Stimulated activated CD4-positive, alpha-beta T cell treated with anti-CD3 and anti-CD28 coated beads, Interleukin-4, amount 100 ng/mL, for 48 hours (primary cell): ENCODE measurements around the gene MYOD1.

Experiments
- DNase-seq, 2 donors: peaks; one replicate each; pipeline ENCODE4 v3.0.0-alpha.2; 2020; ENCODE audit warnings: low read depth in 2 of 2

MYOD1 gene

DNA sequence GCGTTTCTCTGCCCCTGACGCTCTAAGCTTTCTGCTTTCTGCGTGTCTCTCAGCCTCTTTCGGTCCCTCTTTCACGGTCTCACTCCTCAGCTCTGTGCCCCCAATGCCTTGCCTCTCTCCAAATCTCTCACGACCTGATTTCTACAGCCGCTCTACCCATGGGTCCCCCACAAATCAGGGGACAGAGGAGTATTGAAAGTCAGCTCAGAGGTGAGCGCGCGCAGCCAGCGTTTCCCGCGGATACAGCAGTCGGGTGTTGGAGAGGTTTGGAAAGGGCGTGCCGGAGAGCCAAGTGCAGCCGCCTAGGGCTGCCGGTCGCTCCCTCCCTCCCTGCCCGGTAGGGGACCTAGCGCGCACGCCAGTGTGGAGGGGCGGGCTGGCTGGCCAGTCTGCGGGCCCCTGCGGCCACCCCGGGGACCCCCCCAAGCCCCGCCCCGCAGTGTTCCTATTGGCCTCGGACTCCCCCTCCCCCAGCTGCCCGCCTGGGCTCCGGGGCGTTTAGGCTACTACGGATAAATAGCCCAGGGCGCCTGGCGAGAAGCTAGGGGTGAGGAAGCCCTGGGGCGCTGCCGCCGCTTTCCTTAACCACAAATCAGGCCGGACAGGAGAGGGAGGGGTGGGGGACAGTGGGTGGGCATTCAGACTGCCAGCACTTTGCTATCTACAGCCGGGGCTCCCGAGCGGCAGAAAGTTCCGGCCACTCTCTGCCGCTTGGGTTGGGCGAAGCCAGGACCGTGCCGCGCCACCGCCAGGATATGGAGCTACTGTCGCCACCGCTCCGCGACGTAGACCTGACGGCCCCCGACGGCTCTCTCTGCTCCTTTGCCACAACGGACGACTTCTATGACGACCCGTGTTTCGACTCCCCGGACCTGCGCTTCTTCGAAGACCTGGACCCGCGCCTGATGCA lies at the start of gene MYOD1:
Gene MYOD1 (plus strand): TSS at position 544 of the 910 bp plus-strand sequence. CDS start 212 bp downstream, at position 756.
- DNase-seq = no peak

DNA sequence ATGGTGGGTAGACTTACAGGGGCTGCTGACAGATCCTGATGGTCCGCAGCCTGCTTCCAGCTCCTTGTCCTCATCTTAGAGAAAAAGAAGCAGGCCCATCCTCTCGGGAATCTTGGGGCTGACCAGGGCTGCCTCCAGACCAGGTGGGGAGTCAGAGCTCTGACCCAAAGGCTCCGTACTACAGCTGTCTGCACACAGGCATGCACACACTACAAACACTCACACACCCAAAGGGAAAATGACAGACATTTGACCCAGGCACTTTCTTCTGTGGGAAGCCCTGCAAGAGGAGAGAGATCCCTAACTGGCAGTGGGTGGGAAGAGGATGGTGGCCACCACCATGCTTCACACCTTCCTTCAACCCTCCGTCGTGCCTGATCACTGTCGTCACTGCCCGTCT lies 46.9 kb upstream of the MYOD1 start:
- no peak for DNase-seq

DNA sequence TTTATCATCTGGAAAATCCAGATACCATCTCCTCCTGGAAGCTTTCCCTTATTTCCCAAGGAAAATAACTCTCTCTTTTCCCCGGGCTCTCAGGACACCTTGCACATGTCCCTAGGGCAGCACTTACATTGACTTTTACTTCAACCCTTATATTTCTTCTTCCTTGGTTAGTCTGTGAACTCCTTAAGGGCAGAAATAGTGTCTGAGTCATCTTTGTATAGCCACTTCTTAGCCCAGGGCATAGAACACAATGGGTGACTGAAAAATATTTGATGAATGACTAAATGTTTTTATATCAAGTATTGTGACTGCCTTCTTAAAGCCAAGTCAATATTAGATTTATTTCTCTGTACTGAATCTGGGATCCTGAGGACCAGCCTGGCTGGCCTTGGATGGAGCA lies 45.4 kb upstream of the MYOD1 start:
- DNase-seq = no peak

DNA sequence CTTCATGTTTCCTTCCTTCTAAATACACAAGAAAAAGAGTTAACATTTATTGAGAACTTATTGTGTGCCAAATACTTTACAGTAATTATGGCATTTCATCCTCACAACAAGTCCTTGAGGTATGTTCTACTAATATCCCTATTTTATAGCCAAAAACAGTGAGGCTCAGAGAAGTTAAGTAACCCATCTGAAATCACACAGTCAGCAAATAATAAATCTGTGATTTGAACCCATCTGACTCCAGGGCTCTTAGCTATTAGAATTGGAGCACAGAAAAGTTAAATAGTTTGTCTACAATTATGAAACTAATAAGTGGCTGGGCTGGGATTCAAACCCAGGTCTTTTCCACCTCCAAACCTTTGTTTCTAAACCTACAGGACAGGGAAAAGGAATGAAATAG lies 36.5 kb upstream of the MYOD1 start:
- no peak for DNase-seq

DNA sequence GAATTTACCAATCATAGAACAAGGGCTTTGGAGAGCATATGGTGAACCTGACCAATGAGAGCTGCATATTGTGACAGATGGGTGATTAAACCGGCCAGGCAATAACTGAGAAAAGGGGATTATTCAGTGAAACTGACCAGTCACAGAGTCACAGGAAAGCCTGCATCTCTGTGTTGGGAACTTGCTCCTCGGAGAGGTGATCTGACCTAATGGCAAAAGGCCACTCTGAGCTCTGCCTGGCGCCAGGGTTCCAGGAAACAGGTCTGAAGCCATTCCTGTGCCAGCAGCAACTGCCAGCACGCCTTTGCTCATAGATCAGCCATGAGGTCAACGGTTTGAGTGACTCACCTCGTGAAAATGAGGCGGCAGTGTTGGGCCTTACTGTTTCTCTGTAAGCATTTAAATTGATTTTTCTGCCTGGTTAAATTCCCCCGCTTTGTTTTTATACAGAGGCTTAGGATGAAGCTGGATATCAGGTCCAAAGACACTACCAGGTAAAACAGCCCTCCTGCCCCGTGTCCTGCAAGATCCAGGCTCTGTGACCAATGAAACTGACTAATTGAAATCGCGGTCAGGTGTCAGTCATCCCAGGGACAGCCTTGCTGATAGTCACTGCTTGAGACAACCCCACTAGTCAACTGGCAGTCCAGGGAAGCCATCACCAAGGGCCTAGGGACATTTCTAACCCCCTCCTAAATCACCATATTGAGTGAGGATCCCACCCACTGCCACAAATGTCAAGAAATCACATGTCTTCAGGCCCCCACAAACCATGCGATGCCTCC lies 35.8 kb upstream of the MYOD1 start:
- DNase-seq = no peak

DNA sequence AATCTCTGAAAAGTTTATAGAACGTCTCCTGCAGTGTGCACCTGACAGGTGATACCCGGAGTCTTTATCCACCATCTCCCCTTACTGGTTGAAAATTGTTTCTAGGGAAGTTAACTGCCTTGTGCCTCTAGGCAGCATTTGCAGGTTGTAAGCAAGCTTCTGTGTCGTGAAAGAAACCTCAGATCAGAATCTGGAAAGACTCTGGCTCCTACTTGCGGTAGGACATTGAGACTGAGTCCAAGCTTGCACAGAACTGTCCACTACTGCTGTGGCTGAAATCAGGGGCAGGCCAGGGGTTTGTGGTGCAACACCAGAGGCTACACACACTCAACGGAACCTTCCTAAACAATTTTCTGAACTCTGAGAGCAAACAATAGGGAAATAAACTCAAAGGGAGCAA lies 34.8 kb upstream of the MYOD1 start:
- no peak for DNase-seq

DNA sequence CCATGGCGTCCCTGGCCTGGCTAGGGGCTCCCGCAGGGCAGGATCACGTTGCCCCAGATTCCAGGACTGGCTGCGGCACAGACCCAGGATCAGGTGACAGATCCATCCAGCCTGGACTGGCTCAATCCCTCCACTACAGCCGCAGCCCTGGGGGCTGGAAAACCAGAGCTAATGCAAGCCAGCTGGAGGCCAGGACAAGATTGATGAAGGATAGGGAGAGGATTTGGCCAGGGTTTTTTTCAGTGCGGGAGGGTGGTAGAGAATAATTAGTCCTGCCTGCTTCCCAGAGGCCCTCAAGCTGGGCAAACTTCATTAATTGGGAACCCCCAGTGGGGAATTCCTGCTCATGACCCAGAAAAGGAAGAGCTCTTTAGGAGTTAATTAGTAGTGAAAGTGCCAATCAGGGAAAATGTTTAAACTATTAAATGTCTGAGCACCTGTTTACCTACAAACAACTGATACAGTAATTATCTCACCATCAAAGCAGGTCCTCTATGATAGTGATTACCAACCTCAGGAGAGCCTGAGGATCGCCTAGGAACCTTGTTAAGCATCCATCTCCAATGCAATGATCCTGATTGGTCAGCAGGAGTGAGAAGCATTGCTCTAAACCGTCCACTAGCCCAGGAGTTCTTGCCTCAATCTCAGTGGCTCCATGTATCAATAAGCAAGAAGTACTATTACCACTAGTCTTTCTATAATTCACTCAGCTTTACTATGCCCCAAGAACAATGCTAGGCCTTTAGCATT lies 33.0 kb upstream of the MYOD1 start:
- DNase-seq = no peak

DNA sequence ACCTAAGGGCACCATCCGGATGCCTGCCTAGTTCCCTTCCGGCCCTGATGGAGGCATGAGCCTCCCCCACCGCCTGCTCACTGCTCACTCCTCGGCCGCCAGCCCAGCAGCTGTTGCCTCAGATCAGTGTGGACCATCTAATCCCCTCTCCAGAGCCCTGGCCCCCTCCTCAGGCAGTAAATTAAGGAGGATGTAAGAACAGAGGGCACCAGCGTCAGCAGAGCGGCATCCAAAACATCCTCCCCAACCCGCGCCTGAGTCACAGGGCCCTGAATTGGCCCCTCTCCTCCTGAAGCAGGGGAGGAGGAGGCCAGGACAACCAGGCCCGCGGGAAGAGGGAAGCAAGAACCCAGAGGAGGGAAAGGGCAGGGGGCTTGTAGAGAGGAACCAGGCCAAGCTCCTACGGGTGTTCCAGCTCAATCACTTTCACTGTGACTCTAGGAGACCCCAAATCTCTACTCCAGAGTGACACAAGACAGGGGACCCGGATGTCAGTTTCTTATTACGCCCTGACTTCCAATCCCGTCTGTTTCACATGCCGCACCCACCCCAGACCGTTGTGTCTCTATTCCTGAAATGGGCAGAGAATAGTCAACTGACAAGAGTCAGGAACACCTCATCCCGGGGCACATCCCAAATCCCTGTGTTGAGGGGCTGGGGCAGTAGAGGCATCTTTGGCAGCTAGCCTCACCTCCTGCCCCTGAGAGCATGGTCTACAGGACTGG lies 31.3 kb upstream of the MYOD1 start:
- no peak for DNase-seq

DNA sequence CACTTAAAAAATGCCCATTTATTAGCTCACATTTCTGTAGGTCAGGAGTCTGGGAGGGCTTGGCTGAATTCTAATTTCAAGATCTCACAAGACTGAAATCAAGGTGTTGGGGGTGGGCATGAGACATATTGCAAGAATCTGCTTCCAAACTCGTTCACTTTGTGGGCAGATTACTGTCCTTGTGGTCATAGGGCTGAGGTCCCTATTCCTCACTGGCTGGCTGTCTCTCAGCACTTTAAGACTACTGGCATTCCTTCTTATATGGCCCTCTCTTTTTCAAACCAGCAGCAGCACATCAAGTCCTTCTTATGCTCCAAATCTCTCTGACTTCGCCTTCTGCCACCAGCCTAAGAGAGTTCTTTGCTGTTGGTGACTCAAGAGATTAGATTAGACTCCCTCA lies 27.8 kb upstream of the MYOD1 start:
- no peak for DNase-seq

DNA sequence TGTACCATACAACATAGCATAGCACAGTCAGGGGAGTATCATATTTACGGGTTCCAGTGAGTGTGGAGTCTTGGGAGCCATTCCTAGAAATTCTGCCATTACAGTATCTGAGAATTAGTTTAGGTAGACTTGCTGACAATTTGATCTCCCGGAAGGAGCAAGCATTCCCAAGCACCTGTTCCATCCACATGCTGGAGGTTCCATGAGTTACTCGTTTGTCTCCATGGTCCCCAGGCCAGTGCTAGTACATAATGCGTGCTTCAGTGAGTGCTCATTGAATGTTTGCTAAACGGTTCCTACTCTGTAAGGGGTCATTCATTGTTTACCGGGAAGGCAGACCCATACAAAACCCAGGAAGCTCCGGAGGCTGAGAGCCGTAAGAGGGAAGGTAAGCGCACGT lies 27.4 kb upstream of the MYOD1 start:
- DNase-seq = no peak

DNA sequence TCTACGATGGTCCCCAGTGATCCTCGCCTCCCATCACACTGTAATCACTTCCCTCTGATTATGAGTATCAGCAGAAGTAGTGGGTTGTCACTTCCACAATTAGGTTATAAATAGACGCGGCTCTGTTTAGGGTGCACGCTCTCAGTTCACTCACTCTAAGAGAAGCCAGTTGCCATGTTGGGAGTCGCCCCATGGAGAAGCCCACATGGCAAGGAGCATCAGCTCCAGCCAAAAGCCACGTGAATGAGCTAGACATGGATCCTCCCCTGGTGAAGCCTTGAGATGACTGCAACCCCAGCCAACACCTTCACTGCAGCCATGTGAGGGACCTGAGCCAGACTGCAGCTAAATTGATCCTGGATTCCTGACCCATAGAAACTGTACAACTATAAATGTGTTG lies 26.4 kb upstream of the MYOD1 start:
- no peak for DNase-seq

DNA sequence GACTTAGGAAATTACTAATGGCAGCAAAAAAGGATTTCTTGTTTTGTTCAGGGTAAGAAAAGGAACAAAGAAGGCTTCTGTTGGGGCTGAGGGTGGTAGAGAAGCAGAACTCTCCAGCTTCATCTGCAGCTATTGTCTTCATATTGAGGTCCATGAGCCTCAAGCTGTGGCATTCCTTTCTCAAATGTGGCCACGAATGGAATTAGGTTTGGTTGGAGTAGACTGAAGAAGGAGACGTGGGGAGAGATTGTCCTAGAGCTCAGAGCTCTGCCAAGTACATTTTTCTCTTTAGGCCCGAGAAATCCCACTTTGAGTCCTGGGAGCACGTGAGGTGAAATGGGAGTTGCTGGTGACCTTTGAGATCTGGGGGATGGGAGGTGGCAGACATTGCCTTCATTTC lies 25.8 kb upstream of the MYOD1 start:
- DNase-seq = no peak

DNA sequence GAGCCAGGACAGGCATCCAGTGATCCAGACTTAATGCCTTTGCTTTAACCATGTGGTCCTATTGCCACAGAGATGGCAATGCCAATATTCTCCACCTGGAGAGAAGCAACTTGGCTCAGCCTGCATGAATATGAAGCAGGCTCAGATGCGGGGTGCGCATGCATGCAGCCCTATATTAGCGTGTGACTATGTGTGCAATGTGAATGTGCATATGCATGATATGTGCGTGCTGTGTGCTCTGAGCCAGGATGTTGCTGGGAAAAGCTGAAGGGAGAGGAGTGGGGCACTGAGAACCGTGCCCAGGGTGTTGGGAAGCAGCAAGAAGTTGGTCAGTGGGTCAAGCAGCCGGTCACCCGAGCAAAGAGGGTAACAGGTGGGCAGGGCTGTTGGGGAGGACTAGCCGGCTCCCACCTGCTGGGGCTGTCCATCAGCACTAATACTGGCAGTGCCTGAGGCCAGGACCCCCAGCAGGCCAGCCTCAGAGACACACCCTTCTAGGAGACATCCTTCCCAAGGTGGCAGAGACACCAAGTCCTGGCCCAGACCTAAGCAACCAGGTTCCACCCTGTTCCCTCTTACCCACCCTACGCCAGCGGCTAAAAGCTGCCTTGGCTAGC lies 24.8 kb upstream of the MYOD1 start:
- no peak for DNase-seq

DNA sequence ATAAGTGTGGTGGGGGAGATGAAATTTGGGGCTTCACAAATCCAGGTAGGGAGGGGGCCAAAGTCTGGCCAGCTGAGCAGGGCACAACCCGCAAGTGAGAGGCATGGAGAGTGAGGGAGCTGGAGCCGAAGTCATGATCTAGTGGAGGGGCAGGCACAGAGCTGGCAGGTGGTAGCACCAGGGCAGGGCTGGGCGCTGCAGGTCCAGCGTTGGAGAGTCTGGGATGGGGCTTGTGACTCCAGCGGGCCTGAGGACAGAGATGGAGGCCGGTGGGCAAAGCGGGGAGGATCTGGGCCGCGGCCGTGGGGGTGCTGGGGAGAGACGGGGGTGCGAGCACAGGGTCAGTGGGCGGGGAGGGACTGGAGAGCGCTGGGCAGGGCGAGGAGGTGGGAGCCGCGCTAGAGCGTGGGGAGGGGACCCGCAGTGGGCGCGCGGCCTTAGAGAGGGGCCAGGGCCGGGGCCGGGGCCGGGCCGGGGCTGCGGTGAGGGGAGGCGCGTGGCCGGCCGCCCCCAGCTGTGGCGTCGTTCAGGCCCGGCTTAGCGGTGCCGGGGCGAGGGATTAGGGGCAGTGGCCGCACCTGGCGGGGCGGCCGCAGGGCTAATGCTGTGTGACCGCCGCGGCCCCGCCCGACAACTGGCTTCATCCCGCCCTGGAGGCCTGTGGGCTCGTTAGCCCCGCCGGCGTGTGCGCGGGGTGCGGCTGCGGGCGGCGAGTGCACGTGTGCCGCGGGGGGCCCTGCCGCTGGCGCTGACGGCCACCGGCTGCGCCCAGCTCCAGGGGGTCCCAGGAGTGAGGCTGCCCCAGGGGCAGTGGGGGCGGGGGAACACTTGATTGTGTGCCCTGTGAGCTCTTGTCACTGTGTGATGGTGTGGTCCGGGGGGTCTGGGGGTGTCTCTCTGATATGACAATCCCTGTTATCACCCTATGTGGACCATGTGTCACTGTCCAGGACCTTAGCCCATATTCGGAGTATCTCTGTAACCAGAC lies 23.6 kb upstream of the MYOD1 start:
- no peak for DNase-seq

DNA sequence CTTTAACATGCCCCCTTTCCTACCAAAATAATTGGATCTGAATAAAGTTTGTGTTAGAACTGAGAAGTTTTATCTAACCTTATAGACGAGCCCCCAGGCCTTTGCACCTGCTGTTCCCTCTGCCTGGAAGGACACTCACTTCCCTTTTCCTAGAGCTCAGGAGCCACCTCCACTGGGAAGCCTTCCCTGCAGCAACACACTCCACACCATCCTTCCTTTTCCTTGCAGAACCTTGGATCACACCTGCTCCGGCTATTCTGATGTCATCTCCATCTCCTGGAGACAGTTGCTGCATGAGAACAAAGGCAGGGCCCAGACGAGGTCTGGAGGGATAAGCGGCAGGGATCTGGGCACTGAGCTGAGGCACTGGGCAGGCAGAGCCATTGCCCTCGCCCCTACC lies 22.6 kb upstream of the MYOD1 start:
- no peak for DNase-seq

DNA sequence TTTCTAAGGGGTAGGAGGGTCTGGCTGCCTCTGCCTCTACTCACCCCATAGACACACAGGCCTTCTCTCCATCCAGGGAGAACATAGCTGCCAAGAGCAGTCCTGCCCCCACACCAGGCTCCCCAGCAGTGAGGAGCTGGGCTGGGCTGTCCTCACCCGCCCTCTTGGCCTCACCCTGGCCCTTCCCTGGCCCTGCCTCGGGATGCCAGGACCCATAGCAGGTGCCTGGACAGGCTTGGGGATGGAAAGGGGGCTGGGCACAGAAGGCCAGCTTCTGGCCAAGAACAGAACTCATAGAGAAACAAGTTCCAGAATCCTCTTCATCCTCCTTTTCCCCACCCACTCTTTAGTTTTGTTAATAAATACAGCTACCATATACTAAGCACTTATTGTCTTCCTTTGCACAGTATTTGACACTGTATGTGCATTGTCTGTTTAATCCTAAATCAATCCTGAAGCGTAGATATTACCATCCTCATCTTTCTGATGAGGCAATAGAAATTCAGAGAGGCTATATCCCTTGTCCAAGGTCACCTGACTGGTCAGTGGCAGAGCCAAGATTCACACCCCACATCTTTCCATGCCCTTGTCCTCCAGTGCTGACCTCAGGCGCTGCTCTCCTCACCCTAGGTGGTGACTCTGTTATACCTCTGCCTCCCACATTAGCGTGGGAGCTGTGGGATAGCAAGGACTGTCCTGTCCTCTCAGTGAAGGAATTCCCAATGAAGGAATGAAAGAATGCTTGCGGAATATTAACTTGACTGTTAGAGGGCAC lies 22.0 kb upstream of the MYOD1 start:
- DNase-seq = no peak

DNA sequence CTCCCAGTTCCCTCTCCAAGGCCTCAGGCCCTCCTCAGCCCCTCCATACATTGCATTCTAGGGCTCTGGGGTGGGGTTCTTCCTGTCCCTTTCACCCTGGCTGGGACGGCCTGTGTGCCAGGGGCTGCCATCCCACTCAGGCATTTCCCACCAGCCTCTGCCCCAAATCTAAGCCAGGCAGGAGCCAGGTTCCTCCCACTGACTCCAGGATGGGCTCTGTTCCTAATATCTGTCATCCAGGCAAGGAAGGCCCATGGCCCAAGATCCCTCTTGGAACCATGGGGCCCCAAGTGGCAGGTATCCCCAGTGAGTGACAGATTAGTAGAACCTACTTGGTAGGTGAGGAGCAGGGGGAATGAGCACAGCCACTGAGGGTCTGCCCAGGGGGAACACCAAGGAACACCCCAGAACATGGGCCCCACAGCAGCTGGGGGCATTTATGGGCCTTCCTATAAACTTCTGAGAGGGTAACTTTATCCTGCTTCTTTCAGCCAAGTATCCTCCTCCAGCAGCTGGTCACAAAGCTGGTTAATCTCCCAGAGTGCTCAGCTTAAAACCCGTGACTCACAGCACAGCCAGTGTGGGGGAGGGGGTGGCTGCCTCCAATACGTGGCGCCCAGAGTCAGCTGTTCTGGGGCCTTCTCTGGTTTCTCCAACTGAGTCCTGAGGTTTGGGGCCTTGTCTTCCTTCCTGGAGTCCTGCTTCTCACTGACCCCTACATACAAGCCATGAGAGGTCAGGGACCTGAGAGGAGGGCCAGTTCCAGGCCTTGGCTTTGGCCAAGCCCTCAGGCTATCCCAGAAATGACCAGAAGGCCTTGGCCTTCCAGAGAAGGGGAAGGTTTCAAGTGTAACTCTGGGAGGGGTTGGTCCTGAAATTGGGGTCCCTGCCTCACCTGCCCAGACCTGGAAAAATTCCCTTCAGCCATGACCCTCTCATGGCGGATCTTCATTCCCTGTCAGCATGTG lies 19.9 kb upstream of the MYOD1 start:
- DNase-seq = no peak

DNA sequence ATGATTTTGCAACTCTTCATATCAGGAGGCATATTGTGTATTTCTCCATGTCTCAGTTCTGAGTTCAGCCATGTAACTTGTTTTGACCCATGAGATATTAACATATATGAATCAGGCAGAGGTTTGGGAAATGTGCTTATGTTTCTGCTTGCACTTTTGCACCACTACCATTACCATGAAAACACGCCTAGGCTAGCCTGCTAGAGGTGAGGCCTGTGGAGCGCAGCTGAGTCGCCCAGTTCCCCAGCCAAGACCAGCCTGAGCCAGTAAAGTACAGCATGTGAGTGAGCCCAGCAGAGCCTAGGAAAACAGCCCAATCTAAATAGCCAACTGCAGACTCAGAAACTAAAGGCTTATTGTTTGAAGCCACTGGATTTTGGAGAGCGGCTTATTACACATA lies 18.4 kb upstream of the MYOD1 start:
- no peak for DNase-seq
